H1 (cell line): ENCODE results near the gene LRRC74A. TPM values are rescaled to one million over a fixed set of nuclear protein-coding genes. Genes with fewer than 3 reads are reported as not detected.

ENCODE experiments used
- CTCF ChIA-PET: fragments of 300-600 bp; sonication (Branson Sonifier 250); formaldehyde crosslinking; loops from one replicate; lab custom pipeline; 2021; ENCODE audit not compliant: partially characterized antibody; lab: Charles Lee
- POLR2A ChIA-PET: fragments of 300-600 bp; sonication (Branson Sonifier 250); formaldehyde crosslinking; loops from one replicate; lab custom pipeline; 2021; ENCODE audit warnings: inconsistent platforms; ENCODE audit not compliant: partially characterized antibody; lab: Charles Lee
- DNase-seq, 2 experiments: peaks; one replicate each; pipeline versions ENCODE4 v3.0.0 to v3.0.0-alpha.2; 2010 to 2022; ENCODE audit warnings: low spot score in 2 of 2, low read depth in 1 of 2, mixed read lengths in 1 of 2
- FAIRE-seq: peaks from 2 replicates; lab custom pipeline; 2011; peaks lifted over from hg19 to GRCh38; lab: Jason Lieb, UNC
- H2AFZ ChIP-seq: 2 replicates; pipeline ENCODE4 v1.8.1; 2012; ENCODE audit warnings: low read length, inconsistent platforms
- H2AK5ac ChIP-seq: 2 replicates; pipeline ENCODE4 v1.6.1; 2013; ENCODE audit warnings: low read depth, low read length
- H2BK120ac ChIP-seq: replicated peaks from 2 replicates; pipeline ENCODE3; 2013; ENCODE audit warnings: low read depth, low read length, inconsistent platforms
- H2BK12ac ChIP-seq: 2 replicates; pipeline ENCODE4 v1.6.1; 2013; ENCODE audit warnings: low read depth, low read length
- H2BK15ac ChIP-seq: 2 replicates; pipeline ENCODE4 v1.6.1; 2013; ENCODE audit warnings: low read length
- H2BK20ac ChIP-seq: 2 replicates; pipeline ENCODE4 v1.6.1; 2013; ENCODE audit warnings: low read length
- H2BK5ac ChIP-seq: 2 replicates; pipeline ENCODE4 v1.6.1; 2013; ENCODE audit warnings: low read depth, low read length
- H3K14ac ChIP-seq: 2 replicates; pipeline ENCODE4 v1.6.1; 2013; ENCODE audit warnings: inconsistent platforms; ENCODE audit not compliant: insufficient read length
- H3K18ac ChIP-seq: 2 replicates; pipeline ENCODE4 v1.6.1; 2013; ENCODE audit warnings: low read length; ENCODE audit errors: extremely low read depth
- H3K23ac ChIP-seq: 2 replicates; pipeline ENCODE4 v1.6.1; 2013; ENCODE audit warnings: inconsistent platforms; ENCODE audit not compliant: insufficient read length
- H3K23me2 ChIP-seq: 2 replicates; pipeline ENCODE4 v1.6.1; 2013; ENCODE audit warnings: low read depth, low read length
- H3K27ac ChIP-seq: 2 replicates; pipeline ENCODE4 v1.6.1; 2011; ENCODE audit warnings: low read depth, low read length, inconsistent platforms
- H3K27me3 ChIP-seq, 4 experiments: replicated peaks in 1 of 4; 1 replicate in 1 of 4; 2 replicates in 3 of 4; pipeline versions ENCODE4 v1.6.1 to v1.8.1; 2011 to 2013; ENCODE audit warnings: low read length in 3 of 4, mild to moderate bottlenecking in 3 of 4, inconsistent platforms in 2 of 4, mixed read lengths in 2 of 4, moderate library complexity in 1 of 4; ENCODE audit not compliant: control insufficient read depth in 3 of 4, insufficient read depth in 3 of 4; ENCODE audit errors: extremely low read depth in 1 of 4
- H3K36me3 ChIP-seq, 4 experiments: 2 replicates each; pipeline versions ENCODE4 v1.6.1 to v1.8.1; 2011 to 2013; ENCODE audit warnings: mild to moderate bottlenecking in 4 of 4, low read length in 3 of 4, moderate library complexity in 2 of 4, control low read depth in 1 of 4, inconsistent platforms in 1 of 4; ENCODE audit not compliant: insufficient read depth in 4 of 4, control insufficient read depth in 2 of 4
- H3K4ac ChIP-seq: replicated peaks from 2 replicates; pipeline ENCODE3; 2013; ENCODE audit warnings: low read length, low read depth, mixed read lengths, inconsistent platforms; ENCODE audit not compliant: insufficient read length
- H3K4me1 ChIP-seq, 4 experiments: replicated peaks in 1 of 4; 1 replicate in 1 of 4; 2 replicates in 3 of 4; pipeline versions ENCODE4 v1.6.1 to v1.8.1; 2011 to 2013; ENCODE audit warnings: low read length in 3 of 4, inconsistent platforms in 2 of 4, mixed read lengths in 1 of 4; ENCODE audit not compliant: insufficient read depth in 4 of 4, control insufficient read depth in 3 of 4
- H3K4me2 ChIP-seq, 2 experiments: 2 replicates each; pipeline versions ENCODE4 v1.6.1 to v1.8.1; 2011 to 2013; ENCODE audit warnings: low read depth in 2 of 2, low read length in 2 of 2, control low read depth in 1 of 2, inconsistent platforms in 1 of 2, mild to moderate bottlenecking in 1 of 2; ENCODE audit not compliant: insufficient read depth in 1 of 2
- H3K4me3 ChIP-seq, 4 experiments: fragments of 200-600, 300-600 bp in 1 of 4; sonication (generic), shearing (Covaris generic), sonication (Bioruptor Twin) in 1 of 4; 2 replicates each; pipeline versions ENCODE4 v1.5.1 to v1.8.1; 2011 to 2016; ENCODE audit warnings: low read length in 4 of 4, low read depth in 3 of 4, control low read depth in 2 of 4, inconsistent platforms in 2 of 4, mild to moderate bottlenecking in 2 of 4, mixed read lengths in 1 of 4, moderate library complexity in 1 of 4; ENCODE audit not compliant: insufficient read depth in 2 of 4; ENCODE audit errors: extremely low read depth in 1 of 4
- H3K56ac ChIP-seq: replicated peaks from 2 replicates; pipeline ENCODE3; 2013; ENCODE audit warnings: low read depth, mild to moderate bottlenecking, mixed read lengths, low read length, inconsistent platforms; ENCODE audit not compliant: insufficient read length
- H3K79me1 ChIP-seq: 2 replicates; pipeline ENCODE4 v1.6.1; 2013; ENCODE audit warnings: low read depth, low read length, control low read depth
- H3K79me2 ChIP-seq, 2 experiments: 2 replicates each; pipeline versions ENCODE4 v1.6.1 to v1.8.1; 2012 to 2013; ENCODE audit warnings: low read length in 2 of 2, mild to moderate bottlenecking in 2 of 2, inconsistent platforms in 1 of 2; ENCODE audit not compliant: insufficient read depth in 2 of 2, control insufficient read depth in 1 of 2
- H3K9ac ChIP-seq, 4 experiments: replicated peaks in 1 of 4; 1 replicate in 1 of 4; 2 replicates in 3 of 4; pipeline versions ENCODE4 v1.6.1 to v1.8.1; 2011 to 2013; ENCODE audit warnings: low read depth in 3 of 4, low read length in 3 of 4, control low read depth in 2 of 4, mild to moderate bottlenecking in 2 of 4, moderate library complexity in 2 of 4, inconsistent platforms in 1 of 4; ENCODE audit errors: extremely low read depth in 1 of 4
- H3K9me3 ChIP-seq, 2 experiments: 2 replicates each; pipeline versions ENCODE4 v1.6.1 to v1.8.1; 2012 to 2013; ENCODE audit warnings: mild to moderate bottlenecking in 2 of 2, moderate library complexity in 2 of 2, control low read depth in 1 of 2, inconsistent platforms in 1 of 2, low read depth in 1 of 2, low read length in 1 of 2, mixed read lengths in 1 of 2; ENCODE audit not compliant: insufficient read depth in 2 of 2
- H4K20me1 ChIP-seq, 2 experiments: replicated peaks in 1 of 2; 2 replicates each; pipeline versions ENCODE3 to v1.8.1; 2011 to 2013; ENCODE audit warnings: inconsistent platforms in 2 of 2, low read length in 2 of 2, mild to moderate bottlenecking in 1 of 2; ENCODE audit not compliant: insufficient read depth in 2 of 2, control insufficient read depth in 1 of 2
- H4K5ac ChIP-seq: 2 replicates; pipeline ENCODE4 v1.6.1; 2013; ENCODE audit warnings: low read length, low read depth, mixed read lengths, inconsistent platforms; ENCODE audit not compliant: insufficient read length
- H4K8ac ChIP-seq: 2 replicates; pipeline ENCODE4 v1.8.0; 2013; ENCODE audit warnings: mild to moderate bottlenecking, moderate library complexity, low read length, inconsistent platforms; ENCODE audit not compliant: insufficient read depth; ENCODE audit errors: extremely low read depth
- H4K91ac ChIP-seq: replicated peaks from 2 replicates; pipeline ENCODE3; 2013; ENCODE audit warnings: low read length, mixed read lengths, inconsistent platforms; ENCODE audit not compliant: insufficient read length
- ASH2L ChIP-seq: fragments of 200-600, 300-600 bp; sonication (generic); IDR thresholded peaks from one replicate; pipeline ENCODE4 v1.7.1; 2017; ENCODE audit warnings: low read length
- BACH1 ChIP-seq: IDR thresholded peaks from 2 replicates; pipeline ENCODE4 v1.6.1; 2012; ENCODE audit warnings: low read length, improper control_type of control experiment
- CBX8 ChIP-seq: fragments of 300-800, 300-1000 bp; sonication (generic); IDR thresholded peaks from 2 replicates; pipeline ENCODE4 v1.7.1; 2016; ENCODE audit warnings: low read depth, low read length, borderline replicate concordance
- CEBPB ChIP-seq: IDR thresholded peaks from 2 replicates; pipeline ENCODE4 v1.6.1; 2012; ENCODE audit warnings: low read depth, low read length
- CREB1 ChIP-seq: IDR thresholded peaks from 2 replicates; pipeline ENCODE4 v1.6.1; 2012; ENCODE audit warnings: inconsistent platforms
- HDAC6 ChIP-seq: IDR thresholded peaks from one replicate; pipeline ENCODE4 v1.7.1; 2012; ENCODE audit warnings: low read depth, mild to moderate bottlenecking, inconsistent platforms, low read length, moderate library complexity
- MAFK ChIP-seq: IDR thresholded peaks from 2 replicates; pipeline ENCODE4 v1.6.1; 2012; ENCODE audit warnings: low read depth, mild to moderate bottlenecking, improper control_type of control experiment, low read length
- PHF8 ChIP-seq: fragments of 200-600 bp; sonication (generic); conservative IDR thresholded peaks from 2 replicates; pipeline ENCODE4 v1.7.1; 2012; ENCODE audit warnings: low read depth, mild to moderate bottlenecking, inconsistent platforms, low read length, moderate library complexity
- RBBP5 ChIP-seq: IDR thresholded peaks from 2 replicates; pipeline ENCODE4 v1.7.1; 2012; ENCODE audit warnings: low read depth, mild to moderate bottlenecking, inconsistent platforms, low read length, moderate library complexity, borderline replicate concordance
- RFX5 ChIP-seq: IDR thresholded peaks from 2 replicates; pipeline ENCODE4 v1.6.1; 2011; ENCODE audit warnings: low read depth, low read length, improper control_type of control experiment, borderline replicate concordance
- SUZ12 ChIP-seq: fragments of 200-600 bp; sonication (generic); IDR thresholded peaks from 2 replicates; pipeline ENCODE4 v1.6.1; 2012; ENCODE audit warnings: mild to moderate bottlenecking, inconsistent platforms, low read length, moderate library complexity, mixed read lengths
- WGBS, 2 experiments: shearing (Covaris generic) in 1 of 2; methylation state at CpG; one replicate each; pipeline versions ENCODE4 v1.1.6 to v1.1.7; 2013 to 2015; ENCODE audit warnings: low lambda C conversion rate in 2 of 2, mixed read lengths in 2 of 2, inconsistent platforms in 1 of 2, low coverage in 1 of 2, missing lambda C conversion rate in 1 of 2; ENCODE audit not compliant: insufficient replicate concordance in 2 of 2, insufficient coverage in 1 of 2, insufficient read length in 1 of 2; ENCODE audit errors: extremely low coverage in 1 of 2, missing lambda C conversion rate in 1 of 2; 5-methylcytosine and 5-hydroxymethylcytosine counted together
- polyA plus RNA-seq, 7 experiments: library from polyadenylated mRNA; depleted of rRNA in 3 of 7; stranded (reverse) in 5 of 7; unstranded in 2 of 7; fragments of >200 nt in 5 of 7; fragments of 200-250 nt in 2 of 7; gene quantifications; 1 replicate in 5 of 7; 2 replicates in 1 of 7; 4 replicates in 1 of 7; pipeline versions ENCODE4 v1.2.1 to v1.2.3, GENCODE V29; 2011 to 2013; ENCODE audit warnings: missing spikeins in 2 of 7, mixed read lengths in 2 of 7
- total RNA-seq: library from RNA; stranded (reverse); fragmentation: NEBNext Ultra II Directional; extraction: Animal tissue kit (Norgen Biotek cat#: 25700); gene quantifications from 2 replicates; pipeline ENCODE4 v1.2.1, GENCODE V29; 2021
- TF ChIP-seq, protein P1 (sequence below): IDR thresholded peaks from 2 replicates; pipeline ENCODE4 v1.6.1; 2011; ENCODE audit warnings: low read depth, mild to moderate bottlenecking, low read length; ENCODE audit not compliant: insufficient read depth
- TF ChIP-seq, protein P2 (sequence below): IDR thresholded peaks from 2 replicates; pipeline ENCODE4 v1.6.1; 2011; ENCODE audit warnings: low read length, improper control_type of control experiment

LRRC74A gene
- total and polyA plus RNA-seq, 2 of the 8 experiments (the other 6 are each of a cell fraction or from before 2014, with no cell fraction given): not detected

DNA sequence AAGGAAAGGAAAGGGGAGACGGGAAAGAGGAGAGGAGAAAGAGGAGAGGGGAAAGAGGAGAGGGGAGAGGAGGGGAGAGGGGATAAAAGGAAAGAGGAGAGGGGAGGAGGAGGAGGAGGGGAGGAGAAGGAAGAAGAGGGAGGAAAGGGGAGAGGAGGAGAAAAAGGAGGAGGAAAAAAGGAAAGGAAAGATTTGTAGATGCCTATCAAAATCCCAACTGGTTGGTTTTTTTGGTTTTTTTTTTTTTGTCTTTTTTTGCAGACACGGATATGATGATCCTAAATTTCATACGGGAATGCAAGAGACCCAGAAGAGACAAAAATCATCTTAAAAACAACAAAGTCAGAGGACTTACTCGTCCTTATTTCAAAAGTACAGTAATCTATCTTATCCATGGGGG lies 32.9 kb upstream of the LRRC74A start:
- H3K9me3 ChIP-seq: no peaks in the 10 kb centered on the region
- no peak overlapping the region for H3K23ac ChIP-seq
- no peak overlapping the region for H4K91ac ChIP-seq
- no peaks in the 10 kb centered on the region for H4K20me1 ChIP-seq
- no peak overlapping the region for H3K14ac ChIP-seq
- H2BK120ac ChIP-seq: no peak overlapping the region
- H3K4me1 ChIP-seq: no peaks in the 10 kb centered on the region
- no peaks in the 10 kb centered on the region for H3K23me2 ChIP-seq
- no peak overlapping the region for H4K5ac ChIP-seq
- H3K4me2 ChIP-seq: no peak overlapping the region
- no peak overlapping the region for H4K8ac ChIP-seq
- no peaks in the 10 kb centered on the region for H3K79me2 ChIP-seq
- no peak overlapping the region for H3K9ac ChIP-seq
- H3K18ac ChIP-seq: no peak overlapping the region
- ChIA-PET POLR2A (no interaction called here), CTCF (interaction anchor here (1.4 kb wide), 1 partner anchor 9 kb away, joined by 3 read pairs; no protein-coding TSS in a partner anchor)
- FAIRE-seq: no peak
- no peak overlapping the region for H2BK5ac ChIP-seq
- H3K27ac ChIP-seq: no peak overlapping the region
- H2BK12ac ChIP-seq: no peak overlapping the region
- H2AFZ ChIP-seq: no peak overlapping the region
- H3K4ac ChIP-seq: no peak overlapping the region
- H2BK15ac ChIP-seq: no peak overlapping the region
- no peak overlapping the region for H3K56ac ChIP-seq
- 95% methylated on average over 4 of the region's 4 CpGs; no CpG with 5 or more reads in 1 of the 2 experiments for WGBS, 2 experiments
- H2AK5ac ChIP-seq: no peak overlapping the region
- no peak overlapping the region for H3K4me3 ChIP-seq
- H3K79me1 ChIP-seq: no peaks in the 10 kb centered on the region
- DNase-seq: no peak
- H2BK20ac ChIP-seq: no peak overlapping the region
- peaks cover 4 to 35% (median 20%) of the 10 kb centered on the region in 4 experiments; a peak in 7 of 8 replicates for H3K36me3 ChIP-seq
- no peaks in the 10 kb centered on the region for H3K27me3 ChIP-seq
- TF ChIP-seq ASH2L (no peak), CEBPB (no peak), CREB1 (no peak), SUZ12 (no peak), HDAC6 (no peak), CBX8 (no peak), PHF8 (no peak), BACH1 (no peak), RFX5 (no peak), MAFK (no peak), RBBP5 (no peak)
- TF ChIP-seq, protein P1, sequence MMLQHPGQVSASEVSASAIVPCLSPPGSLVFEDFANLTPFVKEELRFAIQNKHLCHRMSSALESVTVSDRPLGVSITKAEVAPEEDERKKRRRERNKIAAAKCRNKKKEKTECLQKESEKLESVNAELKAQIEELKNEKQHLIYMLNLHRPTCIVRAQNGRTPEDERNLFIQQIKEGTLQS: no peak
- TF ChIP-seq, protein P2, sequence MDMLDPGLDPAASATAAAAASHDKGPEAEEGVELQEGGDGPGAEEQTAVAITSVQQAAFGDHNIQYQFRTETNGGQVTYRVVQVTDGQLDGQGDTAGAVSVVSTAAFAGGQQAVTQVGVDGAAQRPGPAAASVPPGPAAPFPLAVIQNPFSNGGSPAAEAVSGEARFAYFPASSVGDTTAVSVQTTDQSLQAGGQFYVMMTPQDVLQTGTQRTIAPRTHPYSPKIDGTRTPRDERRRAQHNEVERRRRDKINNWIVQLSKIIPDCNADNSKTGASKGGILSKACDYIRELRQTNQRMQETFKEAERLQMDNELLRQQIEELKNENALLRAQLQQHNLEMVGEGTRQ: no peak
